Activated CD4-positive, alpha-beta memory T cell treated with anti-CD3 and anti-CD28 coated beads for 36 hours (primary cell): ENCODE data around the gene SMC3. TPM values are rescaled to one million over a fixed set of nuclear protein-coding genes. Genes with fewer than 3 reads are reported as not detected.

Experiments
- CTCF ChIA-PET: fragments of 350-600 bp; sonication (Branson Sonifier 250); formaldehyde crosslinking; loops from one replicate; lab custom pipeline; 2021; ENCODE audit warnings: antibody characterized with exemption, inconsistent platforms; lab: Charles Lee
- POLR2A ChIA-PET: fragments of 350-600 bp; sonication (Branson Sonifier 250); formaldehyde crosslinking; loops from one replicate; lab custom pipeline; 2021; ENCODE audit warnings: antibody characterized with exemption; lab: Charles Lee
- DNase-seq: peaks from one replicate; pipeline ENCODE4 v3.0.0-alpha.2; 2020
- H3K27ac Mint-ChIP-seq: one replicate; pipeline ENCODE4 v1.8.0; 2021; ENCODE audit warnings: mixed read lengths
- H3K27me3 Mint-ChIP-seq: one replicate; pipeline ENCODE4 v1.8.0; 2021; ENCODE audit warnings: mixed read lengths
- H3K36me3 Mint-ChIP-seq: one replicate; pipeline ENCODE4 v1.8.0; 2021; ENCODE audit warnings: mixed read lengths
- H3K4me1 Mint-ChIP-seq: one replicate; pipeline ENCODE4 v1.8.0; 2021; ENCODE audit warnings: low read depth, mixed read lengths
- H3K4me3 Mint-ChIP-seq: one replicate; pipeline ENCODE4 v1.8.0; 2021; ENCODE audit warnings: mild to moderate bottlenecking, mixed read lengths
- H3K9me3 Mint-ChIP-seq: one replicate; pipeline ENCODE4 v1.8.0; 2021; ENCODE audit warnings: mixed read lengths
- intact Hi-C: fragments of 100-400 bp; cut with micrococcal nuclease; formaldehyde crosslinking; loops from one replicate; pipeline ENCODE4 v1.15.1; 2023
- total RNA-seq, 2 experiments: library from RNA; stranded (reverse); gene quantifications; one replicate each; pipeline ENCODE4 v1.2.3, GENCODE V29; 2021

Gene SMC3
- total RNA-seq, 2 experiments from 2014 or later, result 89.5 to 92.2 TPM

DNA sequence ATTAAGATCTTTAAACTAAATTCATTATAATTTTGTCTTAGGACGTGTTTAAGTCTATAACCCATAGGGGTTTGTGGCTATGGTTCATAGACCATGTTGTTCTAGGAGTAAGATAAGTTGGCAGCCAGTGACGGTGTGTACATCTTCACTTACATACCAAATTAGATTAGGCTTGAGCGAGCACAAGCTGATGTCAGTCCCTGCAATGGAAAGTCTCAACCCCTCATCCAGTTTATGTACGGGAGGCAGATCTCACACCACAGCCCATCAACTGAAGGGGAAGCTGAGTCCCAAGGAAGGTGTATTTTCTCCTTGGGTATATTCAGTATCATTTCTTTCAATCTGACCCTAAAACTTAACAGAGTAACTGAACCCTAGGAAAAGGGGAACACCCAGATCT, 5.1 kb upstream of the SMC3 start:
- ChIA-PET POLR2A (interaction anchor here (1.1 kb wide), 1 partner anchor 258 kb away, joined by 3 read pairs; the partner anchor contains the start of gene SMNDC1), CTCF (interaction anchor here (0.6 to 1.3 kb wide), 2 partner anchors 15 to 25 kb away, joined by 3 to 6 read pairs; no protein-coding TSS in a partner anchor)
- H3K4me3 Mint-ChIP-seq, result no peak overlapping the region
- H3K9me3 Mint-ChIP-seq, result no peaks in the 10 kb centered on the region
- no peak overlapping the region for H3K27ac Mint-ChIP-seq
- H3K36me3 Mint-ChIP-seq, result peaks cover 3% of the 10 kb centered on the region
- H3K27me3 Mint-ChIP-seq, result peaks cover 10% of the 10 kb centered on the region
- peaks cover 12% of the 10 kb centered on the region for H3K4me1 Mint-ChIP-seq
- intact Hi-C loops, result no loop called here
- DNase-seq, result no peak

DNA sequence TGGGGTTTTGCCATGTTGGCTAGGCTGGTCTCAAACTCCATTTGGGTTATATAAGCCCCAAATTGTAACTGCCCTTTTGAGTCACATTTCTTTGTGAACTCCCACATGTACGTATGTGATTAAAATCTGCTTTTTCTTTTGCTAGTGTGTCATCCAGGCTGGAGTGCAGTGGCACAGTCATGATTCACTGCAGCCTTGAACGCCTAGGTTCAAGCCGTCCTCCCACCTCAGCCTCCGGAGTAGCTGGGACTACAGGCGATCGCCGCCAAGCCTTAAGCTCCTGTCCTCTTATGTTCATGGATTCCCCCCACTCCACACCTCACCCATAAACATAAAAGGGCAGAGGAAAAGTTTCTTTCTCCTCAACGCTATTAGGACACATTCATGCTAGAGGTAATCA, 4.4 kb upstream of the SMC3 start:
- H3K9me3 Mint-ChIP-seq, result no peaks in the 10 kb centered on the region
- CTCF ChIA-PET, result no interaction called here
- peaks cover 4% of the 10 kb centered on the region for H3K36me3 Mint-ChIP-seq
- DNase-seq, result peak; percentile 42
- H3K4me3 Mint-ChIP-seq, result no peak overlapping the region
- H3K27ac Mint-ChIP-seq, result no peak overlapping the region
- H3K4me1 Mint-ChIP-seq, result peaks cover 12% of the 10 kb centered on the region
- POLR2A ChIA-PET, result interaction anchor here (1.1 kb wide), 1 partner anchor 258 kb away, joined by 3 read pairs; the partner anchor contains the start of gene SMNDC1
- H3K27me3 Mint-ChIP-seq, result peaks cover 10% of the 10 kb centered on the region
- intact Hi-C loops, result no loop called here

DNA sequence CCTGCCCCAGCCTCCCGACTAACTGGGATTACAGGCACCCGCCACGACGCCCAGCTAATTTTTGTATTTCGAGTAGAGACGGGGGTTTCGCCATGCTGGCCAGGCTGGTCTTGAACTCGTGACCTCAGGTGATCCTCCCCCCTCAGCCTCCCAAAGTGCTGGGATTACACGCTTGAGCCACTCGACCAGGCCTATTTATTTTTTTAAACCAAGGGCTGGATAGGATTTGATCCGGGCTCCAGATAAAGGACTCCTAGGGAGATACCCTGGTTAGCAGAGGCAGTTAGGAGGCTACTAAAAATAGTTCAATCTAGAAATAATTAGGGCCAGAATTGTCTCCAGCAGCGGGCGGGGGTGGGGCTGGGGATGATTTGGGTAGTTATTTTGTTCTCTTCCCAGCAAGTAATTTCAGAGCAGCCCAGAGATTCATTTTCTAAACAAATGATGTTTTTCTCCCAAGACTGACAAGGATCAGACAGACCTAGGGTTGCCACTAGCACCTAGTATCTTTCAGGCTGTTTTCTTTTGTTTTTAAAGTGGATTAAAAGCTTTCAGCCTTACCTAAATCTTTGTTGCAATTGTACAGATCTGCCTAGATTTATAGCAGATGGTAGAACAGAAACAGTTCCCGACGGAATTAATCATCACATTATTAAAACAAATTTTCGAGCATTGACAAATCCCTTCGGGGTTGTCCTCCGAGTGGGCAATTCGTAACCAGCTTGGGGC, 859 bp upstream of the SMC3 start:
- ChIA-PET CTCF (interaction anchor here (0.7 to 4.2 kb wide), 4 partner anchors 34 to 261 kb away, joined by 3 to 26 read pairs (median 6); partner anchors contain the start of gene SMNDC1), POLR2A (interaction anchor here (1.3 kb wide), 1 partner anchor 14 kb away, joined by 3 read pairs; no protein-coding TSS in a partner anchor)
- no peaks in the 10 kb centered on the region for H3K9me3 Mint-ChIP-seq
- H3K4me1 Mint-ChIP-seq, result peaks cover 38% of the 10 kb centered on the region
- H3K27me3 Mint-ChIP-seq, result peaks cover 10% of the 10 kb centered on the region
- H3K36me3 Mint-ChIP-seq, result peaks cover 20% of the 10 kb centered on the region
- intact Hi-C loops, result loop anchor here (1.0 to 2.0 kb wide), 8 partner anchors 9 to 360 kb away; partner anchors contain the start of genes BBIP1, DUSP5, MXI1 and SHOC2
- no peak for DNase-seq
- H3K4me3 Mint-ChIP-seq, result peak overlapping the region; percentile 93
- H3K27ac Mint-ChIP-seq, result peak overlapping the region; percentile 97

DNA sequence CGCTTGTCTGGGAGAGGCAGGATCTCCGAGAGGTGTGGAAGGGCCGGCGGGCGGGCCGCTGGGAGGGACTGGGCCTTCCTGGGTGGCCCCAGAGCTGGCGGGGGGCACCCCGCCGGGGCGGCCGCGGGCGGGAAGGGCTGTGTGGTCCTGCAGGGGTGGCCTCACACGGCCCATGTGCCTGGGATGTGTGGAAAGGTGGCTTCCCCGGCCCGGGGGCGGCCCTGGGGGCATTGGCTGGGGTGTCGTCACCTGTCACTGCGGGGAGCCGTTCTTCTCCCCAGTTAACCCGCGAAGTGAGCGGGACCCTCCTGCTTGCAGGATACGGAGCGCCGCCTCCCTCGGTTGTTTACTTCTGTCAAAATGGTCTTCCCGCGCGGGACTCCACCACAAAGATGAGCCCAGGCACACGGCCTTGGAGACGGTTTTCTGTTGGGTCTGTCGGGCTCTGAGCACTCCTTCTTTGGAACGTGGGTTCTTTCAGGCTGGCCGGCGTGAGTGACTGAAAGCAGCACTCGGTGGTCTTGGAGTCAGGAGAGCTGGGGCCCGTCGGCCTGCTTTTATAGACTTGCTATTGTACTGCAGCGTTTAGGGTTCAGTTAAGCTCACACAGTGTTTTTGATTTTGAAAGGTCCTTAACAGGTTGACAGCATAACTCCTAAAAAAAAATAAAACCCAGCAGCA, 700 bp downstream of the SMC3 start:
- peaks cover 43% of the 10 kb centered on the region for H3K4me1 Mint-ChIP-seq
- no peaks in the 10 kb centered on the region for H3K9me3 Mint-ChIP-seq
- H3K4me3 Mint-ChIP-seq, result peak overlapping the region; percentile 93
- ChIA-PET CTCF (interaction anchor here (0.7 to 1.8 kb wide), 3 partner anchors 11 to 69 kb away, joined by 3 to 4 read pairs (median 4); no protein-coding TSS in a partner anchor), POLR2A (interaction anchor here (0.6 to 1.5 kb wide), 3 partner anchors 68 to 263 kb away, joined by 3 to 5 read pairs (median 4); partner anchors contain the start of gene SMNDC1)
- H3K27me3 Mint-ChIP-seq, result peaks cover 6% of the 10 kb centered on the region
- intact Hi-C loops, result no loop called here
- DNase-seq, result peak; percentile 67
- peak overlapping the region; percentile 97 for H3K27ac Mint-ChIP-seq
- H3K36me3 Mint-ChIP-seq, result peaks cover 25% of the 10 kb centered on the region

DNA sequence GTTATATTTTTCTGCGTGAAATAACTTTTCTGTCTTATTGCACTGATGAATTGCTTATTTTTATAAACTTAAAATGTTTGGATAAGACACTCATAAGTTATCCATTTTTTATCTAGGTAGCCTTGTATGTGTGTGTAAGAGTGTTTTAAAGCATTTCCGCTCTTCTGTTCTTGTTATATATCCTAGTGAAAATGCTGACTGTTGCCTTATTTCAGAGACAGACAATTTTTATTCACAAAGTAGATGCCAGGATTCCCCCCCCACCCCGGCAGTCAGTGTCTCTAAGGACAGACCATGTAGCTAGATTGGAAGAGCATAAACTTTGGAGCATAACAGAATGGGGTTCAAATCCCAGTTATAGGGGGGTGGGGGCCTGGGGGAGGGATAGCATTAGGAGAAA, 1.6 kb downstream of the SMC3 start:
- CTCF ChIA-PET, result interaction anchor here (0.7 to 1.8 kb wide), 4 partner anchors 11 to 215 kb away, joined by 3 to 6 read pairs (median 4); no protein-coding TSS in a partner anchor
- peaks cover 47% of the 10 kb centered on the region for H3K4me1 Mint-ChIP-seq
- H3K27me3 Mint-ChIP-seq, result peaks cover 5% of the 10 kb centered on the region
- POLR2A ChIA-PET, result interaction anchor here (0.8 to 1.5 kb wide), 2 partner anchors 69 to 264 kb away, joined by 3 to 5 read pairs; partner anchors contain the start of gene SMNDC1
- intact Hi-C loops, result no loop called here
- H3K9me3 Mint-ChIP-seq, result no peaks in the 10 kb centered on the region
- peaks cover 26% of the 10 kb centered on the region for H3K36me3 Mint-ChIP-seq
- H3K4me3 Mint-ChIP-seq, result peak overlapping the region; percentile 93
- no peak for DNase-seq
- H3K27ac Mint-ChIP-seq, result peak overlapping the region; percentile 58

DNA sequence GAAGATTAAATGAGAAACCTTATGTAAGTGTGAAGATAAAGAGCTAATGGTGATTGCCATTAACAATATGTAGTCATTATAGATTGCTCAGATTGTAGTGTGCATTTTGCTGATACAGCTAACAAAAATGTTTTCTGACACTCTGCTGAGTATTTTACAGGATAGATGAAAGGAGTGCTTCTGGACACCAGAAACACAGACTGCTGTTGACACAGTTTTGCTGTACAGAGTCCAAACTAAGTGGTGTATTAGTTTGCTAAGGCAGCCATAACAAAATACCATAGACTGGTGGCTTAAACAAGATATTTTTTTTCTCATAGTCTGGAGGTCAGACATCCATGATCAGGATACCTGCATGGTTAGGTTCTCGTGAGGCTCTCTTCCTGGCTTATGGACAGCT, 2.2 kb downstream of the SMC3 start:
- H3K4me1 Mint-ChIP-seq, result peaks cover 53% of the 10 kb centered on the region
- H3K27me3 Mint-ChIP-seq, result no peaks in the 10 kb centered on the region
- no peak for DNase-seq
- peaks cover 32% of the 10 kb centered on the region for H3K36me3 Mint-ChIP-seq
- POLR2A ChIA-PET, result interaction anchor here (0.7 to 1.5 kb wide), 2 partner anchors 66 to 70 kb away, joined by 5 read pairs; no protein-coding TSS in a partner anchor
- intact Hi-C loops, result loop anchor here (5.0 kb wide), 1 partner anchor 303 kb away; the partner anchor contains the start of gene PDCD4
- H3K4me3 Mint-ChIP-seq, result peak overlapping the region; percentile 93
- CTCF ChIA-PET, result interaction anchor here (0.5 to 1.8 kb wide), 7 partner anchors 12 to 462 kb away, joined by 3 to 6 read pairs (median 3); no protein-coding TSS in a partner anchor
- peak overlapping the region; percentile 26 for H3K27ac Mint-ChIP-seq
- H3K9me3 Mint-ChIP-seq, result no peaks in the 10 kb centered on the region

DNA sequence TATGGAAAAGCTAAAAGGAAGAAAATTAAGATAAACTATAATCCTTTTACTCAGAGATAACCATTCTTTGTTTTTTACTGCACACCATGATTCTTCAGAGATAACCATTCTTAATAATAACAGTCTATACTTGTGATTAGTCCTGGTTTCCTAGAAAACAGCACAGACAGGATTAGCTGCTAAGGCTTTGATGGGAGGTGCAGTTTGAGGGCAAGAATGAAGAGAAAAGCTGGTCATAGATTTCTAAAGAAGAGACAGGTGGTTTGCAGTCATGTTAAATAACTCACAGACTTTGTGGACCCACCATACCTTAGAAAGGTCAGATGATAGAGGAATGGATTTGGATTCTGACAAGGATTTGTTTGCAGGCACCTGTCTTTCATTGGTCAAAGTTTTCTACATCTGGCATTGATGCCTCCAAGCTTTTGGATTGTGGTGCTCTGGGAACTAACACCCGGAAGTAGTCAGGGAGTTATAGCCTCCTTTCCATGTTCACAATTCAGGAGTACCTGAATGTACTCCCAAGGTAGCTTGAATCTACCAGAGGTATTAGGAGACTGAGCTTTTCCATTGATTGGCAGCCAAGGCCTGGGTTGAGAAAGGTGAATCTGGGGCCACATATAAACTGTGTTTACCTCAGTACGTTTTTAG, 3.7 kb downstream of the SMC3 start:
- Mint-ChIP-seq H3K9me3 (no peaks in the 10 kb centered on the region), H3K36me3 (peaks cover 37% of the 10 kb centered on the region), H3K27ac (no peak overlapping the region), H3K27me3 (no peaks in the 10 kb centered on the region), H3K4me3 (no peak overlapping the region), H3K4me1 (peaks cover 68% of the 10 kb centered on the region)
- intact Hi-C loops, result loop anchor here (5.0 kb wide), 1 partner anchor 301 kb away; the partner anchor contains the start of gene PDCD4
- DNase-seq, result no peak
- POLR2A ChIA-PET, result interaction anchor here (1.5 kb wide), 1 partner anchor 13 kb away, joined by 5 read pairs; no protein-coding TSS in a partner anchor
- CTCF ChIA-PET, result interaction anchor here (1.2 to 1.5 kb wide), 3 partner anchors 25 to 265 kb away, joined by 3 to 10 read pairs (median 5); no protein-coding TSS in a partner anchor

DNA sequence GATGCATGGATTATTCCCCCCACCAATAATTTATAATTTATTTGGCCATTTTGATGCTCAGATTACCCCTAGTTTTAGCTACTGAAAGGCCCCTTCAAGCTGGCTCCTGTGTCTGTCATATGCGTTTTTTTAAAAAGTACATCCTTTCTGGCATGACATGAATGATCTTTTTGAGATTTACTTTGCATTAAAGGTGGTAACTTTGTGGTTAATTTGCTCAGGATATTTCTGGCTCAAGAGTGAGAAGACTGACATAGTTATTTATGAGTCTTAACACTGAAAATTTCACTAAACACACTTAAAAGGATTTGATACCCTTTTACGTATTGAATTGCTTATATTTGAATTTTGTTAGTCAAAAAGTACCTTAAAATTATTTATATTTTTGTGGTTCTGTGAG, 5.4 kb downstream of the SMC3 start:
- Mint-ChIP-seq H3K4me3 (no peak overlapping the region), H3K36me3 (peaks cover 39% of the 10 kb centered on the region), H3K27me3 (no peaks in the 10 kb centered on the region), H3K9me3 (no peaks in the 10 kb centered on the region), H3K27ac (no peak overlapping the region), H3K4me1 (peaks cover 66% of the 10 kb centered on the region)
- POLR2A ChIA-PET, result no interaction called here
- CTCF ChIA-PET, result interaction anchor here (0.7 to 1.5 kb wide), 3 partner anchors 26 to 294 kb away, joined by 3 to 4 read pairs (median 3); no protein-coding TSS in a partner anchor
- intact Hi-C loops, result loop anchor here (2.0 to 5.0 kb wide), 2 partner anchors 16 to 299 kb away; partner anchors contain the start of gene PDCD4
- DNase-seq, result no peak

DNA sequence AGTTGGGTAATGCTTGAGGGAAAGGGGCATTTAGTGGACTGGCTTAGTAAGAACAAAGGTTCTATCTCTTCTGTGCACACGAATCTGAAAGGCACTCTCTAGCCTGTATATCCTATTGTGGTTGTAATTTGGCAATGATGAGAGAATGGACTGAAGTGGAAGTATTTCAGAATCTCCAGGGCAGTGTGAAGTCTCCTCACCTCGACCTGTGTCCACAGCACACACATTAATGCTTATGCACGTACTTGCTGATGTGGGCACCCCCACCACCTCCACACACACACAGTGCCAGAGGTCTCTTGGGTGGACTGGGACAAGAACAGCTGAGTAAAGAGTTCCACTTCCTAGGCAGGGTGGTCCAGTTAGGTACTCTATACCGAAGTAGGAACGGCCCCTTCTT, 6.9 kb downstream of the SMC3 start:
- H3K27ac Mint-ChIP-seq, result no peak overlapping the region
- POLR2A ChIA-PET, result no interaction called here

DNA sequence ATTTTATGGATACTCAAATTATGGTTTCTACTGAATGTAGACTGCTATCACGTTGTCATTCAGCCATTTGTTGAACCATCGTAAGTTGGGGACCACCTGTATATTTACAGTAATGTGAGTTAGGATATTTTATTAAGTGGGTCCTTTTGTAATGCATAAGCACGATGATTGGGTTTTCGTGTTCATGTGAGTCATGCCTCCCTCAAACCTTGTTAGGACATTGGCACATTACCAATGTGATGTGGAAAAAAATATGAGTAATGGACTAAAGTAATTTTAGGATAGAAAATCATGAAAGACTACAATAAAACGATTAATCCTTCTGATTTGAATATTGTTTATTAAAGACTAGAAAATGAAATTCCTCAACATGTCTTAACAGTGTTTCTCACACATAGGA, 8.7 kb downstream of the SMC3 start:
- intact Hi-C loops, result no loop called here
- CTCF ChIA-PET, result no interaction called here
- Mint-ChIP-seq H3K27me3 (no peaks in the 10 kb centered on the region), H3K9me3 (no peaks in the 10 kb centered on the region), H3K27ac (peak overlapping the region; percentile 13), H3K36me3 (peaks cover 43% of the 10 kb centered on the region), H3K4me3 (no peak overlapping the region), H3K4me1 (peaks cover 44% of the 10 kb centered on the region)
- DNase-seq, result no peak
- POLR2A ChIA-PET, result no interaction called here

More for the DNA sequence above, 6.9 kb downstream of the SMC3 start:
- peaks cover 46% of the 10 kb centered on the region for H3K36me3 Mint-ChIP-seq
- no peaks in the 10 kb centered on the region for H3K27me3 Mint-ChIP-seq
- no peaks in the 10 kb centered on the region for H3K9me3 Mint-ChIP-seq
- H3K4me3 Mint-ChIP-seq, result no peak overlapping the region
- peaks cover 62% of the 10 kb centered on the region for H3K4me1 Mint-ChIP-seq
- CTCF ChIA-PET, result no interaction called here
- intact Hi-C loops, result loop anchor here (5.0 kb wide), 1 partner anchor 298 kb away; the partner anchor contains the start of gene PDCD4
- no peak for DNase-seq

DNA sequence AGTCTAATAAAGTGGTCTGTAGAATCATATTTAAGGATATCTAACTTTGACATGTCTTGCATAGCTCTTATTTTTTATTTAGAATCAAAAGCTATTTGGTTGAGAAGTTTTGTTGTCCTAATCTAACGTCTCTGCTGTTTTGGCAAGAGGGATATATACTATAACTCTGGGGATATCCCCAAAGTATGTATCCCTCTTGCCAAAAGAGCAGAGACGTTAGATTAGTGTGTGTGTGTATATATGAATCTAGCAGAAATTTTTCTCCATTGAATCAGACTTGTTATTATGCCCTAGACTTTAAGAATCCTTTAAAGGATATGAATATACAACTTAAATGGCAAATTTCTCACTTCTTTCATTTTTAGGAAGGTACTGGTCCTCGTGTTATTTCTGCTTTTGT, 9.6 kb downstream of the SMC3 start:
- ChIA-PET CTCF (interaction anchor here (1.0 kb wide), 1 partner anchor 23 kb away, joined by 4 read pairs; no protein-coding TSS in a partner anchor), POLR2A (interaction anchor here (0.7 kb wide), 1 partner anchor 1992 kb away, joined by 3 read pairs; no protein-coding TSS in a partner anchor)
- H3K27ac Mint-ChIP-seq, result no peak overlapping the region
- no peak overlapping the region for H3K4me3 Mint-ChIP-seq
- DNase-seq, result no peak
- peaks cover 46% of the 10 kb centered on the region for H3K36me3 Mint-ChIP-seq
- H3K27me3 Mint-ChIP-seq, result no peaks in the 10 kb centered on the region
- H3K9me3 Mint-ChIP-seq, result no peaks in the 10 kb centered on the region
- H3K4me1 Mint-ChIP-seq, result peaks cover 39% of the 10 kb centered on the region
- intact Hi-C loops, result no loop called here
